HG02763 (cell line): Measurements from ENCODE around the gene GAMT.

Source experiments
- ATAC-seq: cut with Tn5 transposase; IDR thresholded peaks from one replicate; pipeline ENCODE4 v1.9.1; 2021; ENCODE audit warnings: mild to moderate bottlenecking, moderate library complexity; ENCODE audit not compliant: unreplicated experiment

GAMT gene

GRCh38 chr19:1350867-1351266, 50.5 kb downstream of the GAMT start:
- ATAC-seq, result no peak

GRCh38 chr19:1349211-1349610, 52.1 kb downstream of the GAMT start:
- no peak for ATAC-seq
